Astrocyte of the cerebellum (primary cell): ENCODE measurements around the gene GREB1L.

Source experiments
- DNase-seq: peaks from one replicate; pipeline ENCODE4 v3.0.0-alpha.2; 2011; ENCODE audit warnings: low read depth
- H3K4me3 ChIP-seq: 2 replicates; pipeline ENCODE4 v1.5.1; 2011; ENCODE audit warnings: mild to moderate bottlenecking, low read depth, low read length, moderate library complexity
- in situ Hi-C: cut with HindIII; loops from 2 replicates; pipeline ENCODE4 v1.10.0; 2017; ENCODE audit warnings: low sequenced_read_pairs
- TF ChIP-seq, protein P1 (sequence below): IDR thresholded peaks from 2 replicates; pipeline ENCODE4 v1.5.1; 2012; ENCODE audit warnings: low read length, low read depth, moderate library complexity, mild to moderate bottlenecking; ENCODE audit errors: missing control alignments

GREB1L gene

DNA sequence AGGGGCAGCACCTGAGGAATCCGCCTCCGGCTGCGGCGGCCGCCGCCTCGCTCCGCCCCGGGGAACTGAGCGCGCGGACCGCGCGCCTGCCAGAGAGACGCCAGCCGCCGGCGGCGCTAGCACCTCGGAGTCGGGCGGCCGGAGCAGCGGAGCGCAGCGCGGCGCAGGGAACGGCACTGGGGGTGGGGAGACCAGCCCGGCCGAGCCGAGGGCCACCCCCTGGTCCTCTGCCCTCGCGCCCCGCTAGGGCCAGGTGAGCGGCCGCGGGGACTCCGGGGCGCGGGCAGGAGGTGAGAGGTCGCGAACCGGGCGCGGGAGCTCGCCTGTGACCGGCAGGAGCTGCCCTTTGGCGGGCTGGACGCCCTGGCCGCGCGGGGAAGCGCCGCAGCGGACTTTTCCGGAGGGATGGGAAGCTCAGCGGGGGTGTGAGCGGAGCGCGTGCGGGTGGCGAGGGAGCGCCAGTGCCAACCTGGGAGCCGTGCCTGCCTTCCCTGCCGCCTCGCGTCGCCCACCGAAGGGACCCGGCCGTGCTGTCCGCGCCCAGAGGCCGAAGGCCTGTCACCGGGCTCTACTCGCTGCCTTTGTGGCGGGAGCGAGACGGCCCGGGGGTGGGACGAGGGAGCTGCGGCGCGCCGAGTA lies at the start of gene GREB1L:
Gene GREB1L, plus strand, starts transcription at position 92 of the 639 bp plus-strand sequence. CDS start 141,287 bp downstream, outside the sequence.
- peak within 1 kb of the TSS; percentile 71 for H3K4me3 ChIP-seq
- no peak for DNase-seq
- in situ Hi-C loops: no loop called here
- TF ChIP-seq, protein P1, sequence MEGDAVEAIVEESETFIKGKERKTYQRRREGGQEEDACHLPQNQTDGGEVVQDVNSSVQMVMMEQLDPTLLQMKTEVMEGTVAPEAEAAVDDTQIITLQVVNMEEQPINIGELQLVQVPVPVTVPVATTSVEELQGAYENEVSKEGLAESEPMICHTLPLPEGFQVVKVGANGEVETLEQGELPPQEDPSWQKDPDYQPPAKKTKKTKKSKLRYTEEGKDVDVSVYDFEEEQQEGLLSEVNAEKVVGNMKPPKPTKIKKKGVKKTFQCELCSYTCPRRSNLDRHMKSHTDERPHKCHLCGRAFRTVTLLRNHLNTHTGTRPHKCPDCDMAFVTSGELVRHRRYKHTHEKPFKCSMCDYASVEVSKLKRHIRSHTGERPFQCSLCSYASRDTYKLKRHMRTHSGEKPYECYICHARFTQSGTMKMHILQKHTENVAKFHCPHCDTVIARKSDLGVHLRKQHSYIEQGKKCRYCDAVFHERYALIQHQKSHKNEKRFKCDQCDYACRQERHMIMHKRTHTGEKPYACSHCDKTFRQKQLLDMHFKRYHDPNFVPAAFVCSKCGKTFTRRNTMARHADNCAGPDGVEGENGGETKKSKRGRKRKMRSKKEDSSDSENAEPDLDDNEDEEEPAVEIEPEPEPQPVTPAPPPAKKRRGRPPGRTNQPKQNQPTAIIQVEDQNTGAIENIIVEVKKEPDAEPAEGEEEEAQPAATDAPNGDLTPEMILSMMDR: peak; percentile 28

DNA sequence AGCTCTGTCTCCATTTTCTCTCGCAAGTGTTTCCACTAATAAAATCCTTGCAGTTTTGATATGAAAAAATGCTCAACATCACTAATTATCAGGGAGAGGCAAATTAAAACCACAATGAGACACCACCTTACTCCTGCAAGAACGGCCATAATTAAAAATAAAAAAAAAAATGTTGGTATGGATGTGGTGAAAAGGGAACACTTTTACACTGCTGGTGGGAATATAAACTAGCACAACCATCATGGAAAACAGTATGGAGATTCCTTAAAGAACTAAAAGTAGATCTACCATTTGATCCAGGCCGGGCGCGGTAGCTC lies 49.8 kb upstream of the GREB1L start:
- no peak overlapping the region for H3K4me3 ChIP-seq
- TF ChIP-seq, protein P1: no peak
- in situ Hi-C loops: loop anchor here (5.0 kb wide), 2 partner anchors 85 to 200 kb away; no protein-coding TSS in a partner anchor
- DNase-seq: no peak

DNA sequence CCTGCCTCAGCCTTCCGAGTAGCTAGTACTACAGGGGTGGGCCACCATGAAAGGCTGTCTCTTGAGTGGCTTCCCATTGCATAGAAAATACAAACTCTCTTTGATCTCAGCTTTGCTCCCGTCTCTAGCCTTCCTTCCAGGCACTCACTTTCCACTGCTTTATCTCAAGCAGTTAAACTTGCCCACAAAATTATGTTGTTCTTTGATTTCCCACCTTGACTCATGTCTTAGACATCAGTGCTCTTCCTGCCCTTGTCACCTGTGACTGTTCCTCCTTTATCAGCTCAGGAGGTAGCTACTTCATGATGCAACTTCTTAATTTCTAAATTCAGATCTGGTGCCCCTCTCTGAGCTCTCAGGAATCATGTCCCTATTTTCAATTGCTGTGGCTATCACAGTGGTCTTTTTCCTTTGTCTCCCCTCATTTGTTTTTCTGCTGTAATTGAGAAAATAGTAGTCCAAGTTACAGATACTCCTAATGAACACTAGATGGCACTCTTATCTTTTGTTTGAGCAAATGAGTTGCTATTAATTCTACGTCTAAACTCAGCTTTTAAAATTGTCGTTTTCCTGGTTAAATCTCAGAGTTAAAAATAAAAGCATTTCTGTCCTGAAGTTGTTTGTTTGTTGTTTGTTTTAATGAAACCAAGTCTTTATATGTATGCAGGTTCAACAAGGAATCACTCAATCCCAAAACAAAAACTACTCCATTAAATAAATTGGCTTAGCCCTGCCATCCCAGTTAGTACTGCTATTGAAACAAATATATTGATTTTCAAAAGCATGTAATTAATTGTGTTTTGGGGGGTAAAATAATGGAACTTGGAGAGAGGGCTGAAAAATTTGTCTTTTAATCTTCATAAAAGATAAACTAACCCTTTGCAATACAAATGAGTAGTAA lies 46.9 kb upstream of the GREB1L start:
- TF ChIP-seq, protein P1: peak; percentile 39
- peak; percentile 35 for DNase-seq
- H3K4me3 ChIP-seq: no peak overlapping the region
- in situ Hi-C loops: loop anchor here (5.0 kb wide), 2 partner anchors 88 to 203 kb away; no protein-coding TSS in a partner anchor

DNA sequence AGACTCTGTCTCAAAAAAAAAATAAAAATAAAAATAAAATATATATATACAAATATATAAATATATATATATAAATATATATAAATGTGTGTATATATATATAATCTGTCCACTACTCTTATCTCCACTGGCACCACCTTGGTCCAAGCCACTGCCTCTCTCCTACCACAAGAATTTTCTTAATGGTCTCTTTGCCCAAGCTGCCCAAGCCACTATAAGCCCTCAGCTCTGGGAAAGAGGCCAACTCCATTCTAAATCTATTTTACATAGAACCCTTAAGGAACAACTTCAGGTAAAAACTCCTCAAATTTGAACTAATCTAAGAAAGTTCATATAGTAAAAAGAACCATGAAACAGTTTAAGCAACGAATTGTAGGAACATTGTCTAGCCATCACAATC lies 45.6 kb upstream of the GREB1L start:
- TF ChIP-seq, protein P1: no peak
- no peak for DNase-seq
- in situ Hi-C loops: no loop called here
- no peak overlapping the region for H3K4me3 ChIP-seq

DNA sequence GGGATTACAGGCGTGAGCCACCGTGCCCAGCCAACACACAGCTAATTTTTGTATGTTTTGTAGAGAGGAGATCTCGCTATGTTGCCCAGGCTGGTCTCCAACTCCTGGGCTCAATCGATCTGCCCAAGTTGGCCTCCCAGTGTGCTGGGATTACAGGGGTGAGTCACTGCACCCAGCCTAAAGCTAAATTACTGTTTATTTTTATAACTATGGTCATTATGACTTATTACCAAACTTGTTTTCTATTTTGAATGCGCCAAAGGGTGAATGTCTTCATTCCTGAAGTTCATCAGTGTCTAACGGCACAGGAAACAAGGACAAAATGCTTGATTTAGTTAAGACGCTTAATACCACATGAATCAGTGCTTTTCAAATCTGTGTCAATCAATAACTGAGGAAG lies 38.9 kb upstream of the GREB1L start:
- in situ Hi-C loops: loop anchor here (10.0 kb wide), 1 partner anchor 62 kb away; no protein-coding TSS in a partner anchor
- no peak overlapping the region for H3K4me3 ChIP-seq
- TF ChIP-seq, protein P1: no peak
- DNase-seq: no peak

DNA sequence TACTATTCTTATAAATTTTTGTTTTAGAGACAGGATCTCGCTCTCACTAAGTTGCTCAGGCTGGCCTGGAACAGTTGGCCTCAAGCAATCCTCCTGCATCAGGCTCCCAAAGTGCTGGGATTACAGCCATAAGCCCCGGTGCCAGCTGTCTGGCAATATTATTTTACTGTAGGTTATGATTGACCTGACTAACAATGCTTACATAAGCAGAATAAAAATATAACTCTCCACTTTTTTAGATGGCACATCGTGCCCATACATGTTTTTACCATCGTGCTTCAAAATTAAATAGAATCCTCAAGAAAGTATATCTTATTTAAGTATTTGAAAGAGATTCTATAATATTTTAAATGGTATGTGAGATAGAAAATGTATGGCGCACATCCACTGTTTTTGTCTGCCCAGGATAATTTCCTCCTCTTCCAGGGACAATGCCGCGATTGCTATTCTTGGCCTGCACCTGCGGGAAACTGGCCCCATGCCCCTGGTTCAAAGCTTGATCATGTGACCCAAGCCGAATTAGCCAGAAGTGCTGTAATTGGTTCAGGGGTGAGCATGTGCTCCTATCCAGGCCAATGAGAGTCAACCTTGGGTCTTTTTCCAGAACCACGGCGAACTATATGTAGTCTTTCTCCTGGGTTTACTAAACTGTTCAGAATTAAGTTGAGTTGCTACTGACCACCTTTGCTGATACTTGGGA lies 38.3 kb upstream of the GREB1L start:
- TF ChIP-seq, protein P1: no peak
- H3K4me3 ChIP-seq: no peak overlapping the region
- in situ Hi-C loops: loop anchor here (10.0 kb wide), 1 partner anchor 61 kb away; no protein-coding TSS in a partner anchor
- no peak for DNase-seq
